Suprapubic skin (tissue), 3 donors: ENCODE measurements around the gene PPP1R15B.

Source experiments
- POLR2AphosphoS5 ChIP-seq, 3 donors: sonication (generic); formaldehyde crosslinking; IDR thresholded peaks; one replicate each; pipeline ENCODE4 v1.6.1; 2017; ENCODE audit warnings: antibody characterized with exemption in 3 of 3
- TF ChIP-seq, protein P1 (sequence below), 2 donors: fragments of 200-600 bp in 1 of 2; fragments of 450-650 bp in 1 of 2; sonication (generic) in 1 of 2; IDR thresholded peaks; one replicate each; pipeline ENCODE4 v1.5.1; 2016 to 2019; ENCODE audit warnings: antibody characterized with exemption in 2 of 2, mild to moderate bottlenecking in 1 of 2, moderate library complexity in 1 of 2

GRCh38 chr1:204362984-204363334, 48.7 kb downstream of the PPP1R15B start:
- no peak for TF ChIP-seq POLR2AphosphoS5 (IDR thresholded peaks at IDR 0.05)
- TF ChIP-seq, protein P1, sequence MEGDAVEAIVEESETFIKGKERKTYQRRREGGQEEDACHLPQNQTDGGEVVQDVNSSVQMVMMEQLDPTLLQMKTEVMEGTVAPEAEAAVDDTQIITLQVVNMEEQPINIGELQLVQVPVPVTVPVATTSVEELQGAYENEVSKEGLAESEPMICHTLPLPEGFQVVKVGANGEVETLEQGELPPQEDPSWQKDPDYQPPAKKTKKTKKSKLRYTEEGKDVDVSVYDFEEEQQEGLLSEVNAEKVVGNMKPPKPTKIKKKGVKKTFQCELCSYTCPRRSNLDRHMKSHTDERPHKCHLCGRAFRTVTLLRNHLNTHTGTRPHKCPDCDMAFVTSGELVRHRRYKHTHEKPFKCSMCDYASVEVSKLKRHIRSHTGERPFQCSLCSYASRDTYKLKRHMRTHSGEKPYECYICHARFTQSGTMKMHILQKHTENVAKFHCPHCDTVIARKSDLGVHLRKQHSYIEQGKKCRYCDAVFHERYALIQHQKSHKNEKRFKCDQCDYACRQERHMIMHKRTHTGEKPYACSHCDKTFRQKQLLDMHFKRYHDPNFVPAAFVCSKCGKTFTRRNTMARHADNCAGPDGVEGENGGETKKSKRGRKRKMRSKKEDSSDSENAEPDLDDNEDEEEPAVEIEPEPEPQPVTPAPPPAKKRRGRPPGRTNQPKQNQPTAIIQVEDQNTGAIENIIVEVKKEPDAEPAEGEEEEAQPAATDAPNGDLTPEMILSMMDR (IDR thresholded peaks at IDR 0.05), result no peak
